HG03280 (cell line): ENCODE measurements around the gene DCLRE1B.

ENCODE experiments used
- ATAC-seq: cut with Tn5 transposase; IDR thresholded peaks from one replicate; pipeline ENCODE4 v1.9.1; 2021; ENCODE audit warnings: mild to moderate bottlenecking, moderate library complexity; ENCODE audit not compliant: unreplicated experiment

The DCLRE1B gene

GRCh38 chr1:113918243-113918642, 13.1 kb downstream of the DCLRE1B start:
- ATAC-seq: no peak

GRCh38 chr1:113922957-113923356, 17.8 kb downstream of the DCLRE1B start:
- no peak for ATAC-seq

- ATAC-seq: no peak
Measured at GRCh38 chr1:113924473-113924872, 19.3 kb downstream of the DCLRE1B start.

GRCh38 chr1:113928187-113928930, 23.2 kb downstream of the DCLRE1B start:
- ATAC-seq: no peak

- ATAC-seq: peak; percentile 61
Measured at GRCh38 chr1:113928941-113929749, 24.0 kb downstream of the DCLRE1B start, which contains the start of gene HIPK1. Gene HIPK1, plus strand, starts transcription at chr1:113929324.

GRCh38 chr1:113929750-113930498, 24.8 kb downstream of the DCLRE1B start:
- ATAC-seq: peak; percentile 31

GRCh38 chr1:113930499-113931161, 25.5 kb downstream of the DCLRE1B start:
- ATAC-seq: peak; percentile 26

- no peak for ATAC-seq
Measured at GRCh38 chr1:113931451-113931851, 26.3 kb downstream of the DCLRE1B start.

GRCh38 chr1:113934006-113934405, 28.9 kb downstream of the DCLRE1B start:
- no peak for ATAC-seq

- ATAC-seq: no peak
Measured at GRCh38 chr1:113934511-113935055, 29.5 kb downstream of the DCLRE1B start.

GRCh38 chr1:113935176-113935575, 30.1 kb downstream of the DCLRE1B start:
- ATAC-seq: no peak

- ATAC-seq: no peak
Measured at GRCh38 chr1:113935970-113936369, 30.8 kb downstream of the DCLRE1B start.

GRCh38 chr1:113937146-113937545, 32.0 kb downstream of the DCLRE1B start:
- ATAC-seq: no peak

- ATAC-seq: no peak
Measured at GRCh38 chr1:113938192-113938591, 33.1 kb downstream of the DCLRE1B start.

GRCh38 chr1:113940365-113941244, 35.5 kb downstream of the DCLRE1B start:
- ATAC-seq: no peak

GRCh38 chr1:113941245-113941559, 36.1 kb downstream of the DCLRE1B start:
- ATAC-seq: no peak

GRCh38 chr1:113942527-113942926, 37.4 kb downstream of the DCLRE1B start:
- ATAC-seq: no peak

- no peak for ATAC-seq
Measured at GRCh38 chr1:113943028-113943811, 38.1 kb downstream of the DCLRE1B start.

GRCh38 chr1:113945329-113945728, 40.2 kb downstream of the DCLRE1B start:
- ATAC-seq: no peak
